DMS153 treated with DMSO at 0.1 percent for 48 hours (cell line): ENCODE results near the gene GTSE1.

ENCODE experiments used
- DNase-seq: peaks from one replicate; lab custom pipeline; 2025; ENCODE audit not compliant: unreplicated experiment; lab: John Stamatoyannopoulos, UW

GTSE1 gene

GRCh38 chr22:46377525-46378425 lies 81.1 kb downstream of the GTSE1 start:
- no peak for DNase-seq

- DNase-seq, result no peak
Observed at GRCh38 chr22:46378426-46379065, 81.9 kb downstream of the GTSE1 start.

- DNase-seq, result no peak
Observed at GRCh38 chr22:46379066-46379930, 82.6 kb downstream of the GTSE1 start.

- no peak for DNase-seq
Observed at GRCh38 chr22:46380069-46380468, 83.4 kb downstream of the GTSE1 start.
